Activated effector memory CD4-positive, alpha-beta T cell treated with anti-CD3 and anti-CD28 coated beads, Interleukin-2, amount 50 U/mL, for 16 hours (primary cell): ENCODE results near the gene ZNF219.

Experiments
- DNase-seq: peaks from one replicate; pipeline ENCODE4 v3.0.0-alpha.2; 2020

Gene ZNF219

GRCh38 chr14:21063479-21063878 lies 35.0 kb downstream of the ZNF219 start:
- DNase-seq = no peak

GRCh38 chr14:21061347-21061668 lies 37.1 kb downstream of the ZNF219 start:
- no peak for DNase-seq

GRCh38 chr14:21060614-21061346 lies 37.7 kb downstream of the ZNF219 start:
- DNase-seq = no peak

GRCh38 chr14:21059842-21060613 lies 38.4 kb downstream of the ZNF219 start:
- no peak for DNase-seq

GRCh38 chr14:21058903-21059302 lies 39.6 kb downstream of the ZNF219 start:
- no peak for DNase-seq

GRCh38 chr14:21057803-21058675 lies 40.4 kb downstream of the ZNF219 start, which contains the start of gene RNASE8:
Gene RNASE8 (plus strand): TSS chr14:21057822. CDS start chr14:21057893, 71 bp downstream.
- DNase-seq = no peak

- DNase-seq = no peak
Observed at GRCh38 chr14:21056520-21057163, 41.8 kb downstream of the ZNF219 start.

GRCh38 chr14:21055432-21056117 lies 42.9 kb downstream of the ZNF219 start:
- no peak for DNase-seq

GRCh38 chr14:21054768-21055145 lies 43.7 kb downstream of the ZNF219 start:
- no peak for DNase-seq

- no peak for DNase-seq
Observed at GRCh38 chr14:21054123-21054767, 44.2 kb downstream of the ZNF219 start.

GRCh38 chr14:21053184-21054122 lies 45.0 kb downstream of the ZNF219 start:
- no peak for DNase-seq

GRCh38 chr14:21050597-21050996 lies 47.9 kb downstream of the ZNF219 start:
- DNase-seq = no peak

GRCh38 chr14:21049271-21049673 lies 49.2 kb downstream of the ZNF219 start:
- no peak for DNase-seq

GRCh38 chr14:21048638-21049037 lies 49.8 kb downstream of the ZNF219 start:
- no peak for DNase-seq

GRCh38 chr14:21047378-21047781 lies 51.1 kb downstream of the ZNF219 start:
- no peak for DNase-seq

- peak; percentile 66 for DNase-seq
Observed at GRCh38 chr14:21043974-21044618, 54.4 kb downstream of the ZNF219 start.

GRCh38 chr14:21043387-21043973 lies 55.0 kb downstream of the ZNF219 start:
- DNase-seq = no peak

- no peak for DNase-seq
Observed at GRCh38 chr14:21042918-21043317, 55.5 kb downstream of the ZNF219 start.

GRCh38 chr14:21041676-21042433 lies 56.6 kb downstream of the ZNF219 start, which contains the start of gene RNASE7:
Gene RNASE7 (plus strand): TSS chr14:21042362. CDS start chr14:21042993, 631 bp downstream.
- DNase-seq = no peak
